Stimulated activated CD8-positive, alpha-beta memory T cell treated with anti-CD3 and anti-CD28 coated beads, Interleukin-15, amount 100 ng/mL, for 24 hours (primary cell): ENCODE data around the gene CEBPB.
"Not testable (repeated sequence)": the region's sequence is repeated elsewhere in the genome, so short reads cannot be mapped to it uniquely, and the experiment has no call there.

ENCODE experiments used
- DNase-seq: peaks from one replicate; pipeline ENCODE4 v3.0.0-alpha.2; 2020; ENCODE audit warnings: low read depth

Gene CEBPB

DNA sequence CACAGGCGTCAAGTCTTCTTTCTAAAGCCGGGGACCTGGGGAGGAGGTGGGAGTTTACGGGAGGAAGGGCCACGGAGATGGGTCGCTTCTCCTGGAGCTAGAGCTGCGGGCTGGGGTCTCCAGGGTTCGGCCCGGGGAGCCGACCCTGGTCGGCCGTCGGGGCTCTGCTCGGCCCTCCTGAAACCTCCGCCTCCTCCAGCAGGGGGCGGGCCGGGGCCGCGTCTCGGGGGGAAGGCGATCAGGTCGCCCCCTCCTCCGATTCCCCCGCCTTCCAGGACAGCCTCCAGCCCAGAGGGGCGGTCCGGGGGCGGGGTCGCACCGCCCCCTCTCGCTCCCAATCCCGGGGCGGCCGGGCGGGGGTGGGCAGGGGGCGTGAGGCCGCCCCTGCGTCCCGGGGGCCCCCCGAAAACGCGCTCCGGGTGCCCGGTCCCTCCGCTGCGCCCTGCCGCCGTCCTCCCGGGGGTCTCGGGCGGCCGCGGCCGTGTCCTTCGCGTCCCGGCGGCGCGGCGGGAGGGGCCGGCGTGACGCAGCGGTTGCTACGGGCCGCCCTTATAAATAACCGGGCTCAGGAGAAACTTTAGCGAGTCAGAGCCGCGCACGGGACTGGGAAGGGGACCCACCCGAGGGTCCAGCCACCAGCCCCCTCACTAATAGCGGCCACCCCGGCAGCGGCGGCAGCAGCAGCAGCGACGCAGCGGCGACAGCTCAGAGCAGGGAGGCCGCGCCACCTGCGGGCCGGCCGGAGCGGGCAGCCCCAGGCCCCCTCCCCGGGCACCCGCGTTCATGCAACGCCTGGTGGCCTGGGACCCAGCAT, at the start of gene CEBPB:
TSS of gene CEBPB (plus strand) at position 580 of the 814 bp plus-strand sequence. CDS start at position 784, 204 bp downstream.
- peak; percentile 67 for DNase-seq

DNA sequence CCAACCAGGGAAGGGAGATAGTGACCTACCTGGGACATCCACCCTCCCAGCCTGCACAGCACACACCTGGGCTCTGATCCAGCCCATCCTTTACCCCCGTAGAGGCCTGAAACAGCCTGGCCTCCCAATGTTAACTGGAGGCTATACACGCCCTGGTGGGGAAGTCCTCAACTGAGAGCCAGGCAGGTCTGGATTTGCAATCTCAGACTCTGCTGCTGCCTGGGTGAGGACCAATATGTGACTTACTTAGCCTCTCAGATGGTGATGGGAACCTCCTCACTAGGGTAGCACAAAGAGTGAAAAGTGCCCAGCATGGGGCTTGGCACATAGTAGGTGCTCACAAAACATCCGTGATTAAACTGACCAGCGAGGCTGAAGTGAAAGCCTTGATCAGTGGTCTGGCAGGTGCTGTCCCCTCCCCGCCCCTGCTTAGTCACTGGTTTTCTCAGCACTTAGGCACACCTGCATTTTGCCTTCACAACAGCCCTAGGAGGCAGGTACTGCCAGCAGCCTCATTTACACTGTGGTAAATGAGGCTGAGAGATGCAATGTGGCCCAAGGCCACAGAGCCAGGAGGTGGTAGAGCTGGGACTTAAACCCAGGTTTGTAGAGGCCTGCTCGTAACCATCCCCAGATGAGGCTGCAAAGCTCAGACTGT, 49.5 kb upstream of the CEBPB start:
- no peak for DNase-seq

DNA sequence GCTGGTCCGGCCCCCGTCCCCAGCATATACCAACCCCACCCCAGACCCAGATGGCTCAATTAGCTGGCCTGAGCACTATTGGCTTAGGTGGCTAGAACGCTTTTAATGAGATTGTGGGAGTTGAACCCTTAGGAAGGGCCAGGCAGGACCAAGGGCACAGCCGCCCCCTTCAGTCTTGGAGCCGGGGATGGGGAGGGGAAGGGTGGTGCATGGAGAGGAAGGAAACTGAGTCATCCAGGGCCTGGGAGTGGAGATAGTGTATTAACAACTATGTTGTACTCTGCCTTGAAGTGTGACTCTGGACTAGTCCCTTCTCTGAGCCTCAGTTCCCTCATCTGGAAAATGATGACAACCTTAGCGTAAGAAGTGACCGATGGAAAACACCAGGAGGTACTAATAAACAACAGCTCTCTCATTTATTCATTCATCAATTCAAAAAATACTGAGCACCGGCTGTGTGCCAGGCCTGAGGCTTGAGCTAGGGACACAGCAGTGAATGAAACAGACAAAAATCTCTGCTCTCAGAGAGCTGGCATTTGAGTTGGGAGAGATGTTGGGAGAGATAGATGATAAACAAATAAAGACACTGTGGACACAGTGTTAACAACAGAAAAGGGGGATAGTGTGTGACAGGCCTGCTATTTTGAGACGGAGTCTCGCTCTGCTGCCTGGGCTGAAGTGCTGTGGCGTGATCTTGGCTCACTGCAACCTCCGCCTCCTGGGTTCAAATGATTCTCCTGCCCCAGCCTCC, 48.6 kb upstream of the CEBPB start:
- DNase-seq: no peak

DNA sequence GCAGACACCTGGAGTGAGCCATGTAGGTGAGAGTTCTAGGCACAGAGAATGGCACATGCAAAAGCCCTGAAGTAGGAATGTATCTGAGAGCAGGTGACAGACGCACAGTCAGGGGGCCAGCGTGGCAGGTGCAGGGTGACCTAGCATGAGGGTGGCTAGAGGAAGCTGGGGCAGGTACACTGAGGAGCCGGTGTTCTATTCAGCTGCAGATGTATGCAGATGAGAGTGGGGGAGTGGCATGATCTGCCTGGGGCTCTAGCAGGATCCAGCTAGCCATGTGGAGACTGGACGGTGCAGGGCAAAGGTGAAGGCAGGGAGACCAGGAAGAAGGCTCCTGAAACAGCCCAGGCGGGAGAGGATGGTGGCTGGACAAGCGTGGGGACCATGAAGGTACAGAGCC, 47.8 kb upstream of the CEBPB start:
- no peak for DNase-seq

DNA sequence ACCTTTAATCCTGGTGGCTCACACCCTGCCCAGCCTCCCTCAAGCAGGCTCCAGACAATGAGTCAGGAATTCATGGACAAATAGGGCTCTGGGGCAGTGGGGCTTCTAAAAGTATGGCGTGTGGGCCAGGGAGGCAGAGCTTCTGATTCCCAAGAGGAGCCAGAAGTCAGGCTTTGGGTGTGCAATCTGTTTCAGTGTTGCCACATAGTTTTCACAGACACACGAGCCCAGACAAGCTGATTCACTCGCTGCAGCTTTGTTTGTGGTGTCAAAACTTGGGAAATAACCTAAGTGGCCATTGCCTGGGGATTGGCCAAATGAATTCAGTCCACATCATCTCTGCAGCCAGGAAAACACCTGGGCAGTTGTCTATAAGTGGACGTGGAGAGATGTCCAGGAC, 46.3 kb upstream of the CEBPB start:
- no peak for DNase-seq

DNA sequence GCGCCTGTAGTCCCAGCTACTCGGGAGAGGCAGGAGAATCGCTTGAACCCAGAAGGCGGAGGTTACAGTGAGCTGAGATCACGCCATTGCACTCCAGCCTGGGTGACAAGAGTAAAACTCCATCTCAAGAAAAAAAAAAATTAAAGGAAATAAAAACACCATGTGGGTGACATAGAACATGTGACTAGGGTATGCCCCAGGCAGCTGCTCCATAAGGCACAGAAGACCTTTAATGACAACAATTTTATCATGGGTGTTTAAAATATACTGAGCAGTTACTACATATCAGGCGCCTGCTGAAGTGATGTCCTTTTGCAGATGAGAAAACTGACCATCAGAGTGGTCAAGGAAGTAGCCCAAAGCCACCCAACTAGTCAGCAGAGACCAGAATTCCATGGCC, 45.1 kb upstream of the CEBPB start:
- DNase-seq: no peak

DNA sequence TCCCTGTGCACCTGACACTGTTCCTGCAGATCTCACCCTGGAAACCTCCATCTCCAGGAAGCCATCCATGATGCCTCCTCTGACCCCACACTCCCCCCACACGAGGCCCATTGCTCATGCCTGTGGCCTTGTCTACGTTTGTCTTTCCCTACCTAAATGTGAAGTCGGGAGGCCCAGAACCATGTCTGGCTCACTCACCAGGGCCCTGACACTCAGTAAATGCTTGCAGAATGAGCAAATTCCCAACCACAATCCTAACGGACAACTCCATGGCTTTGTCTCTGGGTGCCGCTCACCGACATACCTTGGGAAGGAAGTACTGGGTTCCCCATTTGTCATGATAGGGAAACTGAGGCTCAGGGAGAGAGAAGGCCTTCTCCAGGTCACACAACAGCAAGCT, 44.4 kb upstream of the CEBPB start:
- no peak for DNase-seq

DNA sequence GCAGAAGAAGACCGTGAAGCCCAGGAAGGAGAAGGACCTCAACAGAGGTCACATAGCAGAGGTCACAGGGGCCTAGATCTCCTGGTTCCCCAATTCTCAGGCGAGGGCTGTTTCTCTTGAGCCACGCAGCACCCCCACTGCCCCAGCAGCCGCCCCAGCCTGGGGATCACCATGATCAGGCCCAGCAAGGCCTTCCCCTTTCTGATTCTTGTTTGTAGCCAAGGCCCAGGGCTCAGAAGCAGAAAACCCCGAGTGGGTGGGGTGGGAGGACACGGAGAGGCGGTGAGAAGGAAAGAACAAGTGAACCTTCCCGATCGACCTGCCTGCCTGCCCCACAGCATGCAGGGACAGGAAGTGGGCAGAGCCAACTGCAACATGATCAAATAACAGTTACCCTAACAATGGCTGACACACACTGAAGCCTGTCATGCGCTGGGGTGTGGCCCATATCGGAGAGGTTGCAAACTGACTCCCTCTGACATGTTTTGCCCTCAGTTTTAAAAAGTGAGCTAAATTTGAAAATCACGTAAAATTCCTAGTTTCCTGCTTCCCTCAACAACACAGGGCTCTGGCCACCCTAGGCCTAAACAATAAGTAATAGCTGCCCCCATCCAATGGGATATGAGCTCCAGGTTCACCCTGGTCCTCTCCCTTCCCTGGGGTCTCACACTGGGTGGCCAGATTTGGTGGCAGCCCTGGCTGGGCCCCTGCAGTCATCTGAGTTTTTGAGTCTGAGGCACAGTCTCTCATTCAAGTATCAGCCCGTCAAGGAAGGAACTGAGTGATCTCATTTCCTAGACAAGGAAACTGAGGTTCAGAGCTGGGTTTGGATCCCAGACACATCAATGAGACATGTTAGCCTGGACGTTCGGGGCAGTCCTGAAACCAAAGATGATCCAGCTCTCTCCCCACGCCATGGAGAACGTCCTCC, 43.6 kb upstream of the CEBPB start:
- DNase-seq: peak; percentile 29

DNA sequence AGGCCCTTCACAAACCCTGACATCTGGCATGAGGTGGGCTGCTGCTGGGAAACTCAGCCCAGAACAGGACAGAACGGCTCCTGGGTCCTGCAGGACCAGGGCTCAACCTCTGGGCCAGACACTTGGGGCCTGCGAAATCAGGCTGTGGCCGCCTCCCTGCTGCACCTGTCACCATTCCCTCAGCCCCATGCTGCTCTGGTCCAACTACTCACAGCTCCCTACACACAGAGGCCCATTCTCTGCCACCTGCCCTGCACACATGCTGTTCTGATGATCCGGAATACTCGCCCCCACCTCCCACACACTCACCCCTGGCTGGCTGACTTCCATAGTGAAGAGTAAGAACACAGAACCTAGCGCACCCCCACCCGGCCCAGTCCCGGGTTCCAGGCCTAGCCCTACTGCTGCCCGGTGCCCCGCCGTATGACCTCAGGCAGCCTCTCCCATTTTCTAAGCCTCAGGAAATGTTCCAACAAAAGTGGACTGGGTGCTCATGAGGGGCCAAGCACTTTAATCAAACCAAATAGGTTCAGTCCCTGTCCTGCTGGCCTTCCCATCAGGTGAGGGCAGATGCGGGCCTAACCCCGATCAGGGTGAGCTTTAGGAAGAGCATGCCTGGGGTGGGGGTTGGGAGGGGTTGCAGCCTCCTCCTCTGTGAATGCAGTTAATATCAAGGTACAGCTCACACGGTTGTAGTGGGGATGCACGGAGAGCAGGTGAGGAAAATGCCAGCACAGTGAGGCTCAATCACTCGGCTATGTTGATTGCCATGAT, 41.0 kb upstream of the CEBPB start:
- no peak for DNase-seq

DNA sequence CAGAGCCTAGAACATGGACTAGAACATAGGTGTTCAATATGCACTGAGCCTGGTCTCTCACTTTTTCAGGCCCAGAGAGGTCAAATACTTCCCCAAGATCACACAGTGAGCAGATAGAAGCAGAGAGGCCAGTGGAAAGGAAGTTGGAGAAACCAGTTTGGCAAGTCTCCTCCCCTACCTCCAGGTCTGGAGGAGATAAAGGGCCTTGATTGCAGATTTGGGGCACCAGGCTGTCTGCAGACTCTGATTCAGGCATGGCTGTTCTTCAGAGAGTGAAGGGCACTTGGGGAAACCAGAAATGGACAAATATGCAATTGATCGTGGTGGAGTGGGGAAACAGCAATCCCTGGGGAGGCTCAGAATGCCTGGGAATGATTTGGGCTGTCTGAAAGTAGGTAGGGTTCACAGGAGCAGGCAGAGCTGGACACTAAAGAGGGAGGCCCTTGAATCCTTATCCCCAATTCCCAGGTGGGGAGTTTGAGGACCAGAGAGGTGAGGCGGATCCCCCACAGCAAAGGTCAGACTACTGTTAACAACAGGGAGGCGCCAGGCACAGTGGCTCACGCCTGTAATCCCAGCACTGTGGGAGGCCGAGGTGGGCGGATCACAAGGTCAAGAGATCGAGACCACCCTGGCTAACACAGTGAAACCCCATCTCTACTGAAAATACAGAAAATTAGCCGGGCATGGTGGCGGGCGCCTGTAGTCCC, 39.4 kb upstream of the CEBPB start:
- no peak for DNase-seq

DNA sequence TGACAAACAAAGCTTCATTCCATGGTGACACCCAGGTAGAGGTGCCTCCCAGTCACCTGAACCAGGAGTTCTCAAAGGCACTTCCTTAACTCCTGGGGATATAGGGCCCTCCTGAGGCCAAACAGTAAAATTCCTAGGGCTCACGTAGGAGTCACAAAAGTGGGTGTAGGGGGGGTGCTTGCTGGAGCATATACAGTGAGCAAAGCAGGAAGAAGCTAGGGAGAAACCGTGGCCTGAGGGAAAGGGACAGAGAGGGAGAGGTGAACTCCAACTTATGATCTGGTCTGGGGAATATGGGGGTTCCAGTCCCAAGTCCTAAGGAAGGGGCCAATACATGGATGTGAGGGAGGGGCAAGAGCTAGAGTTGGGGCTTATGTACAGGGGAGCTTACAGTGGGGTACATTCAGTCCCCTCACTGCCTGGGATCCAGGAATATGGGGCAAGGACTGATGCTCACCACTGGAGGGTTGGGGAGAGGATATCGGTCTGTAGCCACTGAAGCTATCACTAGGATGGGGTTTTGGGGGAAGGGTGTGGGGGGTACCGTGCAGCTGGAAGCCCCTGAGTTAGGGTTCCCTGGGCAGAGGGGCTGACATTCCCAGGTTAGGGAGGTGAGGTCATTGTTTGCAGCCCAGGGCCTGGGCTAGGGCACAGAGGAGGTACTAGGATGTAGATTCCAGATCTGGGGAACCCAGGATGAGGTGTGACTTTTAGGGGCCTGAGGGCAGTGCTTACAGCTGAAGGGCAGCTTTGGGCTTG, 38.1 kb upstream of the CEBPB start:
- DNase-seq: no peak

DNA sequence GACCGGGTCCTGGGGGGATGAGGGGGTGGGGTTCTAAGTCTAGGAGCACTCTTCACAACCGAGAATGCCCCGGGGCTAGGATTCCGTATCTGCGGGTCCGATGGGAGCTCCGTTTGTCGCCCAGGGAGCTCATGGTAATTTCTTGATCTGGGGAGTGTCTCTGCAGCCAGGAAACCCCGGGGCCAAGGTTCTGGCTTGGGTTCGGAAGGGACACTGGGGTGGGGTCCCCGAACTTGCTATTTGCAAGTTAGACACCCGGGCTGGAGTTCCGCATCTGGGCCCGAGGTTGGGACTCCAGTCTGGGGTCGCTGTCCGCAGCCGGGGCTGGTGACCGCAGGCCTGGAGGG, 37.5 kb upstream of the CEBPB start:
- no peak for DNase-seq

DNA sequence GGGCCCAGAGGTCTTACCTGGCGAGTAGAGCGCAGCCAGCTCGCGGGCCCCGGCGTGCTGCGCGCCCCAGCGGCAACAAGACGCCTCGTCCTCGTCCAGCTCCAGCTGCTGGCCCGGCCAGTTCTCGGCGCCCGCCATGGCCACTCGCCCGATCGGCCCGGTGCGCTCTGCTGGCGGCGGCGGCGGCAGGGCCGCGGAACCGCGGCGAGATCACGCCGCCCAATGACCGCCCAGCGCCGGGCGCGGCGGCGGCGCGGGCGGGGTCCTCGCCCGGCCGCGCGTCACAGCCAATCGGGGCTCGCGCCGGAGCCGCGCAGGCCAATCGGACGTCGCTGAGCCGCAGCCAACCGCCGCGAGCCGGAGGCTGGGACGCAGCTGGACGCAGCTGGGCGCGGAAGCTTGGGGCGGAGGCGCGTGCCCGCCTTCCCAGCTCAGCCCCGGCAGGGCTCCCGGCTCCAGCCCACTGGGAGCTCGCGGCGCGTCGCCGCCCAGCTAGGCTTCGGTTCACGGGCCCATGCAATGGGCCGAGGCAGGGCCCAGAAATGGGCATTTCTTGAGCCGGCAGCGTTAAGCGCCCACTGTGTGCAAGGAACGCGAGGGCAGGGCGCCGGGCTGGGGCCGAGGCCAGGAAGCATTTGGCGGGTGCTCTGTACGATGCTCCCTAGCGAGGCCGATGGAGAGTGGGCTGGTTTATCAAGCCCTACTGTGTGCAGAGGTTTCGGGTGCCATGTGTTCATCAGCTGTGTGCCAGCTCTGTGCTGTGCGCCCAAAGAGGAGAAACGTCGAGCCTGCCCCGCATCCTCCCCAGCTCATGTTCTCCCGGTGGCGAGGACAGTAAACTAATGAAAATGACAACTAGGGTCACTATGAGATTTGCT, 36.9 kb upstream of the CEBPB start, which contains the start of gene PEDS1:
TSS of gene PEDS1 (minus strand) at position 224 of the 878 bp plus-strand sequence. CDS start at position 138, 86 bp downstream.
- peak; percentile 61 for DNase-seq

DNA sequence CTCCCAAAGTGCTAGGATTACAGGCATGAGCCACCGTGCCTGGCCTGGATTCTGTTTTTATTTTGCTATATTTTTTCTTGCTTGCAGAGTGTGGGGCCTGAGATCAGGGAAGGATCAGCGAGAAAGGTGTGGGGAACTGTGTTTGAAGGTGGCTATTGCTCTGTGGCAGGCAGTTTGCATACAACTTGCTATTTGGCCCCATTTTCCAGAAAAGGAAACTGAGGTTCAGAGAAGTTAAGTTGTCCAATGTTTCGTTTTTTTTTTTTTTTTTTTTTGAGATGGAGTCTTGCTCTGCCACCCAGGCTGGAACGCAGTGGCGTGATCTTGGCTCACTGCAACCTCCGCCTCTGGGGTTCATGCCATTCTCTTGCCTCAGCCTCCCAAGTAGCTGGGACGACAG, 29.1 kb upstream of the CEBPB start:
- not testable (repeated sequence) for DNase-seq

DNA sequence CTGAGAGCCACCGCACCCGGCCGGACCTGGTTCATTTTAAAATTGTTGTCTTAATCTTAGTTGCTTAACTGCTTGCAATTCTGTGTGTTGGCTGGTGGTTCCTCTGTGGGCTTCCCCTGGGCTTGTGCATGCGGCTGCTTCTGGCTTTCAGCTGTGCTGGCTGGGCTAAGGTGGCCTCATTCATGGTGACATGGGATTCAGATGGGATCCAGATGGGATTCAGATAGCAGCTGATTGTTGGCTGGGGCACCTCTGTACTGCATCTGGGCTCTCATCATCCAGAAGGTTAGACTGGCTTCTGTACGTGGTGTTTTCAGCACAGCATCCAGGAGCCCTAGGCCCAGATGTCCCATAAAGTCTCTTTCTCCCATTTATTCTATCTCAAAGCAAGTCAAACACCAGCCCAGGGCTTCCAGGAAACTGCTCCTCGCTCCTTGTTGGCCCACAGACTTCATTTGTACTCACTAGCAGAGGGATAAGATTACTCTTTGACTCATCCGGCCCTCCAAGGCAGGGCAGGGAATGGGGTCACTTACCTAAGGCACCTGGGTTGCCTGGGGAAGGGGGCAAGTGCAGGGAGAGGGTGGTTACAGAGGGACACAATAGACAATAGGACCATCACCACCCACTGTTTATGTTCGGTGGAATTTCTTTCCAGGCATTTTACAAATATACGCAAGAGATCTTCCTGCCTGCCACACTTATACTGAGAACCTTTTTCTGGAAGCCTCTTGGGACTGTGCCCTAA, 26.9 kb upstream of the CEBPB start:
- DNase-seq: no peak

DNA sequence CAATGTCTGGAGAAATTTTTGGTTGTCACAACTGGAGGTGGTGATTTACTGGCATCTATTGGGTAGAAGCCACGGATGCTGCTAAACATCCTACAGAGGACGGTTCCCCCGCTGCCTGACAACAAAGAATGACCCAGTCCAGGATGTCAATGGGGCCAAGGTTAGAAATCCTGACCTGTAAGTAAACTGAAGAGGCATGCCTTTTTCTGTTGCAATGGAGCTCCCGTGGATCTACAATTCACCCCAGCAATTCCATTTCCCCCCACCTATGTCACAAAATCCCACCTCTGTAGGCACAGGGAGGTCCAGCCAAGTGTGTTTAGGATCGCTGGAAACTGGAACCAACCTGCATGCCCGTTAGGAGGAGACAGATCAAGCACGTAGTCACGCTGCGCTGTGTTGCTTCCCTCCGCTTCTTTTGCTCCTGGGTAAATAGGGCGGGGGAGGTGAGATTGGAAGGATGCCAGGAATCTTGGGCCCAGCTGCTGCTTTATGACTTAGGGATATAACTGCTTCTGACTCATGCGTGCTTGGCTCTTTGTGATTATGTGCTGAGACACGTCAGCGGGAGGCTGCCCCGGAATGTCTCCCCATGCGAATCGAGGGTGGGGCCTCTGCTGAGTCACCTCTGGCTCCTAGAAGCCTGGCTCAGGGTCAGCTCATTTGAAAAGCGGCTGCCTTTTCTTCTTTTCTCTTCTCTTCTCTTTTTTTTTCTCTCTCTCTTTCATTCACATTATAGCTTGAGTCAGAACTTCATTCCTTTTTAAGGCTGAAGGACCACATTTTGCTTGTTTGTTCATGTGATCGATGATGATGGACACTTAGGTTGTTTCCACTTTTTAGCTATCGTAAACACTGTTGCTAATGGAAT, 24.7 kb upstream of the CEBPB start:
- peak; percentile 39 for DNase-seq

DNA sequence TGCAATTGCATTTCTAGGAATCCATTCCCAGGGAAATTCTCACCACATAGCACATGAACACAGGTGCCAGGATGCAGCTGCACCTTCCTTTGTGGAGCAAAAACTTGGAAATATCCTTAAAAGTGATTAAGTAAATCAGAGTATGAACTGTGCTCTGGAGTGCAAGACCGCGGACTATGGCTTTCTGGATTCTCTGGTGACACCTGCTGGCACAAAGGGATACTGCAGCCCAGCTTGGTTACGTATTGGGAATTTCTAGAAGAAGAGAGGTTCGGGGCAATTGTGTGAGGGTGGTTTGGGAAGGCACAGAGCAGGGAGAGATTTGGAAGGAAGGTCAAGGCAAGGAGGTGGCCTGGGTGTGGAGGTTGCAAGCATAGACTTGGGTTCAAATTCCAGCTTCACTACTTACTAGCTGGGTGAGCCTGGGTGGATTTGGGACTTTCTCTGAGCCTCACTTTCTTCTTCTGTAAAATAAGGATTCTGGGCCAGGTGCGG, 21.3 kb upstream of the CEBPB start:
- DNase-seq: peak; percentile 66
